Activated CD8-positive, alpha-beta memory T cell treated with anti-CD3 and anti-CD28 coated beads, Interleukin-2, amount 50 U/mL, for 1 hour (primary cell): Measurements from ENCODE around the gene STAMBPL1.

Experiments used
- DNase-seq: peaks from one replicate; pipeline ENCODE4 v3.0.0-alpha.2; 2020; ENCODE audit errors: extremely low read depth

STAMBPL1 gene

GRCh38 chr10:88949912-88950837 is 70.1 kb downstream of the STAMBPL1 start:
- no peak for DNase-seq

GRCh38 chr10:88952647-88953111 is 72.6 kb downstream of the STAMBPL1 start, which contains the start of gene ACTA2:
Gene ACTA2, minus strand, starts transcription at chr10:88952773. Its CDS starts 3,843 bp downstream, at chr10:88948930.
- no peak for DNase-seq

DNA sequence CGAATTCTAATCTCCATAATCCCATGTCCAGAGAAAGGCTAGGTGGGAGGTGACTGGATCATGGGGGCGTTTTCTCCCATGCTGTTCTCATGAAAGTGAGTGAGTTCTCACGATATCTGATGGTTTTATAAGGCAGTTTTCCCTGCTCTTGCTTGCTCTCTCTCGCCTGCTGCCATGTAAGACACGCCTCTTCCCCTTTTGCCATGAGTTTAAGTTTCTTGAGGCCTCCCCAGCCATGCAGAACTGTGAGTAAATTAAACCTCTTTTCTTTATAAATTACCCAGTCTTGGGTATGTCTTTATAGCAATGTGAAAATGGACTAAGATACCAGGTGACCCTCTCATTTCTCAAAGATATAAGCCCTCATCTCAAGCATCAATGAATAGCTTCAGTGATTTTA is 73.6 kb downstream of the STAMBPL1 start:
- DNase-seq, result no peak

DNA sequence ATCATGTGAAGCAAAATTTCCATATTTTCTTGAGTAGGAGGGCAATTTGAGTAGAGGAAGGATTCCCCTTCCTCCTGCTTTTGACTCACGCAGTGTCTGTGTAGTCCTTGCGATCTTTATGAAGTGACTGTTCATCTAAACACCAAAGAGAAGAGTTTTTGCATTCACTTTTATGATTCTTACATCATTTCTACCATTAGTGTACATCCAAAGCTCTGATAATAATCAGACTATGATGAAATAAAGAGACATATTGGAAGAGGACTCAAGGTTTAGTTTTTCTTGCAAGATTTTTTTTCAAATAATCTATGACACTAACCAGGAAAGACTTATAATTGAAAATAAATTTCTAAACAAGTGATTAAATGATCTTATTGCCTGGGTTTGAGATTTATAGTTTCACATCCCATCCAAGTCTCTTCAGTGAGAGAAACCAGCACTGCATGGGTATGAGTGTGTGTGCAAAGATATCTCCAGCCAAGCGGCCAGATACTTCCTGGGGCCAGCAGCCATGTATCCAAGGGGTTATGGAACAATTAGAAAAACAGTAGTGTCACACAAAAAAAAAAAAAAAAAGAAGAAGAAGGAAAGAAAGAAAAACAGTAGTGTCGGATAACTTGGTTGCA is 74.5 kb downstream of the STAMBPL1 start:
- DNase-seq, result no peak

DNA sequence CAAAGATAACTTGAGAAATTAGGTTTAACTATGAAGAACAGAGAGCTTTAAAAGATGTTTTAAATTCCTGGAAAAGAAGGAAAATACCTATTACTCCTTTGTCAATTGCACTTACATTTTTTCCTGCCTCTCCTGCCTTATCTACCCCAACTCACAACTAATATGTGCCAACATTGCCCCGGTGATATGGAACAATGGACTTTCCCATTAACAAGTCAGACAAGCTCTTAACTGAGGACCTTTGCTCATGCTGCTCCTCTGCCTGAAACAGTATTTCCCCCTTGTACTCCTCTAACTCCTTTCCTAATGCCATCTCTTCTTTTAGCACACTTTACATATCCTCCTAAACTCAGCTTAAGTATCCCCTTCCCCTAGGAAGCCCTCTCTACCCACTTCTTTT is 77.3 kb downstream of the STAMBPL1 start:
- DNase-seq, result no peak

- DNase-seq, result no peak
These were observed 78.7 kb downstream of the STAMBPL1 start for GRCh38 chr10:88958721-88959120.

GRCh38 chr10:88960802-88961201 is 80.8 kb downstream of the STAMBPL1 start:
- no peak for DNase-seq

DNA sequence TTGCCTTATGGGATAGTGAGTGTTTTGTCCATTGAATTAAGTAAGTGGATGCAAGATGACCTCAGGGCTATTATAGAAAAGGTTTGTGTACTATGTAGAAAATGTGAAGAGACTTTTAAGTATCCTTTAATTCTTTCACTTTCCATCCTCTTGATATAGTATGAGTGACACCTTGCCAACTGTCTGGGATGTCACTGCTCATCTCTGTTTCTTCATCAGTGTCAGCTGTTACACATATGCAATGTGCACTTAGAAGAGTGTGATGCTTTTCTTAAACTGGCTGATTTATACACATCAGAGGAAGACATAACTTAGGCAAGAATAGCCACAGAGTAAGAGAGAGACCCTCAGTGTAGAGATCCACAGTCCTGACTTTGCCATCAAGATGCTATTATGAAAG is 81.2 kb downstream of the STAMBPL1 start:
- DNase-seq, result no peak

GRCh38 chr10:88962336-88962735 is 82.3 kb downstream of the STAMBPL1 start:
- DNase-seq, result no peak

DNA sequence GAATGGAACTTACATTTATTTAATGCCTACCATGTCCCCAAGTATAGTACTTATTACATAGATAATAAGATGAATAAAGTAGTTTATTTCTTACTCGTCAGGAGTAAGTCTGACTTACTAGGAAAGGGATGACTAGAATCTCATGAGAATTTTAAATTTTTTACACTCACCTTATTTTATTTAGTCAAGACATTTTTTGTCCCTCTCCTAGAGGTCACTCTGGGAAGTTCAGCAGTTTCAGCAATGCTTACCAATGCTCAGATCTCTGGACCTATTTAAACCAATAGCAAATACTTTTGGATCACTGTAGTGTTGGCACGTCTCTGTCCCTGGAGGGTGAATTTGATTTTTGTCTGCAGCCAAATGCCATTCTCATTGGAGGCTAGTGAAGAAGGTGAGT is 83.3 kb downstream of the STAMBPL1 start:
- no peak for DNase-seq

DNA sequence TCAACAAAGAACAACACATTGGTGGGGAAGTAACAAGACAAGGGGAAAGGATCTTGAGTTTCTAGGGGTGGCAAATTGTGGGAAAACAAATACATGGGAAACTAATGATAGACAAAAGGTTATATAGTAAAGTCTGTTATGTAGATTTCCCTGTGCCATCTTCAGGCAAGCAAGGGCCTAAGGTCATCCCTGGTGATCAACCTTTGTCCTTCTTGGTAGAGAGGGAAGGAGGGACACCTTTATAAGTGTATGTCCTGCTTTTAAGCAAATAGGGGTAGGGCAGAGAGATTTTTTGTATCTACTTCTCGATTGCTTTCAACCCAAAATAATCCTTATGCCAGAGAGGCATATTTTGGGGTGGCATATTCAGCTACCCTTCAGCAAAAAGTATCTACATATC is 84.3 kb downstream of the STAMBPL1 start:
- no peak for DNase-seq

- no peak for DNase-seq
These were observed 84.9 kb downstream of the STAMBPL1 start for GRCh38 chr10:88964869-88965415.

GRCh38 chr10:88966797-88967196 is 86.8 kb downstream of the STAMBPL1 start:
- no peak for DNase-seq

DNA sequence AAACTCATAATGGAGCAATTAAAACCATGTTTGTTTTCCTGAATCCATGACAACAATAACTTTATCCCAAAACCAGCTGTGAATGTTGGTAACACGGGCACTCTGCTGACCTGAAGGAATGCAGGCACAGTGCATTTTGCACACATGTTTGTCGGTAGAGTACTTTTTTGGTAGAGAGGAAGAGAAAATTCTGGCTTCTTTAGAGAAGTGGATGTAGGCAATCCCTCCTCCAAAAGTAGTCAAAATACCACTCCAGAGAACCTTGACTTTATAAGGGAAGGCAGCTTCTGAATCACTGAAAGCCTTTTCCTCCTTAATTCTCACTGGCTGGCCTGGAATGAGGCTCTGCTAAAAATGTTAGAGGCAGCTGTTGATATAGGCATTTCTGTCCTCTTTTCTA is 88.3 kb downstream of the STAMBPL1 start:
- no peak for DNase-seq

GRCh38 chr10:88971221-88972061 is 91.4 kb downstream of the STAMBPL1 start:
- no peak for DNase-seq
